A549 (cell line): ENCODE measurements around the gene TBC1D14.

Experiments
- CBX2 ChIP-seq: fragments of 200-600 bp; sonication (generic); IDR thresholded peaks from 2 replicates; pipeline ENCODE4 v1.6.1; 2016; ENCODE audit warnings: low read depth, mild to moderate bottlenecking, borderline replicate concordance
- CBX8 ChIP-seq: fragments of 200-600 bp; sonication (generic); IDR thresholded peaks from 2 replicates; pipeline ENCODE4 v1.6.1; 2016
- CTCF ChIP-seq: fragments of >200 bp; sonication (Bioruptor Twin); formaldehyde crosslinking; IDR thresholded peaks from 3 replicates; pipeline ENCODE4 v1.5.1; 2016
- ESRRA ChIP-seq: fragments of 150-350 bp; IDR thresholded peaks from 2 replicates; pipeline ENCODE4 v1.6.1; 2014; ENCODE audit warnings: mild to moderate bottlenecking, low read length, borderline replicate concordance
- FOSL2 ChIP-seq, 2 experiments: fragments of 450-650 bp in 1 of 2; fragments of >200 bp in 1 of 2; sonication (Bioruptor Twin) in 1 of 2; formaldehyde crosslinking; IDR thresholded peaks; 2 replicates each; pipeline versions ENCODE4 v1.5.0 to v1.6.1; 2016 to 2020; ENCODE audit warnings: mild to moderate bottlenecking in 1 of 2, moderate library complexity in 1 of 2
- KDM5A ChIP-seq: fragments of 200-600 bp; sonication (generic); IDR thresholded peaks from 2 replicates; pipeline ENCODE4 v1.6.1; 2016; ENCODE audit warnings: antibody characterized with exemption, mild to moderate bottlenecking
- MAFK ChIP-seq: fragments of 450-650 bp; IDR thresholded peaks from 2 replicates; pipeline ENCODE4 v1.6.1; 2014; ENCODE audit not compliant: partially characterized antibody
- POLR2A ChIP-seq: IDR thresholded peaks from 2 replicates; pipeline ENCODE4 v1.6.1; 2012; ENCODE audit warnings: mild to moderate bottlenecking, low read length
- RNF2 ChIP-seq: fragments of 200-600 bp; sonication (generic); IDR thresholded peaks from 2 replicates; pipeline ENCODE4 v1.6.1; 2016; ENCODE audit warnings: low read depth, mild to moderate bottlenecking, antibody characterized with exemption, moderate library complexity, borderline replicate concordance
- SMC3 ChIP-seq: fragments of >200 bp; sonication (Bioruptor Twin); formaldehyde crosslinking; IDR thresholded peaks from 3 replicates; pipeline ENCODE4 v1.6.1; 2018; ENCODE audit warnings: inconsistent platforms
- TP53 ChIP-seq: fragments of 250-450 bp; sonication (Bioruptor Pico); IDR thresholded peaks from 2 replicates; pipeline ENCODE4 v1.5.0; 2021; ENCODE audit warnings: mild to moderate bottlenecking, moderate library complexity
- TF ChIP-seq, protein P1 (sequence below): fragments of 450-650 bp; IDR thresholded peaks from 2 replicates; pipeline ENCODE4 v1.6.1; 2014; ENCODE audit warnings: antibody characterized with exemption

DNA sequence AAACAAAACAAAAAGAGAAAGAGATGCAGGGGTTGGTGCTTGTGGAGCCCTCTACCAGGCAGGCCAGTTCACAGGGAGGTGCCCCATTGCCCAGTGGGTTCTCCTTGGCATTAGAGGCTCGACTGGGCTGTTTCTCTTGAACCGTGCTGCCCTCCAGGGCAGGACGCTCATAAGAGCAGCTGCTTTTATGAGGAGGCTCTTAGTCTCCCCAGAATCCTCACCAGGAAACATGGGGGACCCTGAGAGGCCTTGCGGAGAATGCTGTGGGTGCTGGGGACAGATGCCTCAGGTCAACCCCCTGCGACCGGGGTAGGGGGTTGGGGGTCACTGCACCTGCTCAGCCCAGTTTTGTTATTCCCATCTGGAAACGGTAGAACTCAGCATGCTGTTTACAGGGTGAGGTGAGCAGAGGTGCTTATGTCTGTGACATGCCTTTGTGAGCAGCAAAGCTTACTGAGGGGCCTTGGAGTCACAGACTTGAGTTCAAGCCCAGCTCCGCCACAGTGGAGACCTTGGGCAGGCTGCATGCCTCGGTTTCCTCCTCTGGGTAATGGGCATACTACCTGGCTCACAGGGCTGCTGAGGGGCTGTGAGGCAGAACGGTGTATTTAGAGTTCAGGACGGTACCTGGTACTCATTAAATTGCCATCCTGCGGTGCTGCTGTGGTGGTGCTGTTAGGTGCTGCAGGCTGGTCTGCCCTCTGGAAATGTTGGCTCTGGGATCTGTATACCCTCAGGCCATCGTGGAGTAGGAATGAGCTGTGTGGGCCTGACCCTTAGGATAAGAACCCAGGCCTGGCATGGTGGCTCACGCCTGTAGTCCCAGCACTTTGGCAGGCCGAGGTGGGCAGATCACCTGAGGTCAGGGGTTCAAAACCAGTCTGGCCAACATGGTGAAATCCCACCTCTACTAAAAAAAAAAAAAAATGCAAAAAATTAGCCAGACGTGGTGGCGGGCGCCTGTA, 5.7 kb downstream of the TBC1D14 start:
- no peak for TF ChIP-seq CTCF
- TF ChIP-seq TP53 (CRISPR knock-in tag): no peak
- TF ChIP-seq POLR2A: no peak
- no peak for TF ChIP-seq CBX2
- no peak for TF ChIP-seq MAFK
- no peak for TF ChIP-seq SMC3
- TF ChIP-seq FOSL2 (IDR thresholded peaks at IDR 0.05): no peak
- TF ChIP-seq FOSL2 (CRISPR knock-in tag; IDR thresholded peaks at IDR 0.05): no peak
- TF ChIP-seq RNF2: no peak
- TF ChIP-seq, protein P1, sequence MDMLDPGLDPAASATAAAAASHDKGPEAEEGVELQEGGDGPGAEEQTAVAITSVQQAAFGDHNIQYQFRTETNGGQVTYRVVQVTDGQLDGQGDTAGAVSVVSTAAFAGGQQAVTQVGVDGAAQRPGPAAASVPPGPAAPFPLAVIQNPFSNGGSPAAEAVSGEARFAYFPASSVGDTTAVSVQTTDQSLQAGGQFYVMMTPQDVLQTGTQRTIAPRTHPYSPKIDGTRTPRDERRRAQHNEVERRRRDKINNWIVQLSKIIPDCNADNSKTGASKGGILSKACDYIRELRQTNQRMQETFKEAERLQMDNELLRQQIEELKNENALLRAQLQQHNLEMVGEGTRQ: no peak
- no peak for TF ChIP-seq KDM5A
- TF ChIP-seq ESRRA: no peak
- TF ChIP-seq CBX8: no peak
